CD4-positive, alpha-beta T cell treated with Interleukin-10 for 1 hour (primary cell): ENCODE data around the gene ITGA4.
A peak's percentile ranks its signal among the peaks of the same experiment; 100 is the strongest.
"Not testable (repeated sequence)": the region's sequence is repeated elsewhere in the genome, so short reads cannot be mapped to it uniquely, and the experiment has no call there.

Experiments
- DNase-seq: peaks from one replicate; pipeline ENCODE4 v3.0.0-alpha.2; 2020

Gene ITGA4

DNA sequence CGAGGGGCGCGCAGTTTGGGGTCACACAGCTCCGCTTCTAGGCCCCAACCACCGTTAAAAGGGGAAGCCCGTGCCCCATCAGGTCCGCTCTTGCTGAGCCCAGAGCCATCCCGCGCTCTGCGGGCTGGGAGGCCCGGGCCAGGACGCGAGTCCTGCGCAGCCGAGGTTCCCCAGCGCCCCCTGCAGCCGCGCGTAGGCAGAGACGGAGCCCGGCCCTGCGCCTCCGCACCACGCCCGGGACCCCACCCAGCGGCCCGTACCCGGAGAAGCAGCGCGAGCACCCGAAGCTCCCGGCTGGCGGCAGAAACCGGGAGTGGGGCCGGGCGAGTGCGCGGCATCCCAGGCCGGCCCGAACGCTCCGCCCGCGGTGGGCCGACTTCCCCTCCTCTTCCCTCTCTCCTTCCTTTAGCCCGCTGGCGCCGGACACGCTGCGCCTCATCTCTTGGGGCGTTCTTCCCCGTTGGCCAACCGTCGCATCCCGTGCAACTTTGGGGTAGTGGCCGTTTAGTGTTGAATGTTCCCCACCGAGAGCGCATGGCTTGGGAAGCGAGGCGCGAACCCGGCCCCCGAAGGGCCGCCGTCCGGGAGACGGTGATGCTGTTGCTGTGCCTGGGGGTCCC, at the start of gene ITGA4:
ITGA4 (plus strand) TSS at position 266 of the 620 bp plus-strand sequence; CDS start at position 535, 269 bp downstream.
- peak; percentile 88 for DNase-seq

DNA sequence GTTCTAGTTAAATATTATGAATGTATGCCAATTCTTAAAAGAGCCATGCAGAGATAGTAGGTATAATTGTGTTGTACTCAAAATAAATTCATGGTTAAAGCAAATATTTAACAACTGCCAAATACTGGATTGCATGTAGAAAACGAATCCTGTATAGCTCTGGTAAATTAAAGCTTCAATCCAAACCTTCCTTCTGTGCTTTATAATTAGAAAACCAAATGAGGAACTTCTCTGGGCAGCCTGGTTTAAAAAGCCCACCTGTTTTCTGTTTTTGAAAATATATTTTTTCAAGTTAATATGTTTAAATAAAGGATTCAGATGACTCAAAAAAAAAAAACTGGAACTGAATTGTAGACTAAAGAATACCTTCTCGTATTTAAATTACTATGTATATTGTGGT, 48.3 kb upstream of the ITGA4 start:
- no peak for DNase-seq

DNA sequence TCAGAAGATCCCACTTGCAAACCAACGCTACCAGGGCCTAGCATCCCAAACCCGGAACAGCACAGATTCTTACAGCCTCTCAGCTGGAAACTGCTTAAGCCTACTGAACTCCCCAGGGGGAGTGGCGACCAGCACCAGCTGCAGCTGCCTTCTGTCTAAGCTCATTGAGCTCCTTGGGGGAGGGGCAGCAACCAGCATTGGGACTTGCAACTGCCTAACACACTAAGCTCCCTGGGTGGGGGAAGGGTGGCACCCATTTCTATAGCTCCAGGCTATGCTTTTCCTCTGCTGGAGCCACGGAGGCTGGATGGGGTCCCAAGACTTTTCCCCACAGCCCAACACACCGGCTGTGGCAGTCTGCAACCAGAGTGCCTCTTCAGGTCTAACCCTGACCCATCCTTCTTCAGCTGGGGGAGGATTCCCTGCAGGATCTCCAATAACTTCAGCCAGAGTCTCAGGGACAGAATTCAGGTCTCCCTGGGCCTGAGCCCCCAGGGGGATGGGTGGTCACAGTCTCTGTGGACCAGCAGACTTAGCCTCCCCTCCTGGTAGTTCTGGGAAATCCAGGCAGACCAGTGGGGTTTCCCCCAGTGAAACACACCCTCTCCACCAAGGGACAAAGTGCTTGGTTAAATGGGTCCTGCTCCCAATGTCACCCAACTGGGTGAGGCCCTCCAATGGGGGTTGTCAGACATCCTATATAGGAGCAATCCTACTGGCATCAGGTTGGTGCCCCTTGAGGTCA, 45.9 kb upstream of the ITGA4 start:
- DNase-seq: no peak

DNA sequence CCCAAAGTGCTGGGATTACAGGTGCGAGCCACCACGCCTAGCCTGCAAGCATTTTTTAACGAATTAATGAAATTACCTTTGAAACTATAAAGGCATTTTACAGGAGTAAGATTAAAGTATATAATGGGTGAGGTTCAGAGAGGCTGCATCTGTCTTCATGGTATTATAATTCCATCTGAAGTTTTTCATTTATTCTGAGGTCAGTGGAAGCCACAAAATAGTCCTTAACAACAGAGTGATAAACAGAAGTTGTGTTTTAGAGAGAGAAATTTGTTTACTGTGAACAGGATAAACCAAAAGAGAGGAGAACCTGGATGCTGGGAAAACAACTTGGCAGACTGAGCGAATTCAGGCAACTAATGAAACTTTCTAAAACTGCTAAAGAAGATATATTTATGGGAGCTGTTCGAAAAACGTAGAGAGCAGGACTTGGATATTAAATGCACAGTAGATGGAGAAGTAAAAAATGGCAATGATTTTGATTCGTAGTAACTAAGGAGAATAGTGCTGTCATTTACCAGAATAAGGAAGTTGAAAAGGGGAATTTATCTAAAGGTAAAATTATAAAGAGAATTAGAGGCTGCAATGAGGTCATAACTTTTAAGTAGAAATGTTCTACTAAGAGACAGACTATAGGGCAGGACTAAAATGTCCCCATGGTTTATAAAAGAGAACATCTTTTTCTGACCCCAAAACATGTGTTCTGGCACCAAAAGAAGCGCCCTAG, 37.9 kb upstream of the ITGA4 start:
- DNase-seq: no peak

DNA sequence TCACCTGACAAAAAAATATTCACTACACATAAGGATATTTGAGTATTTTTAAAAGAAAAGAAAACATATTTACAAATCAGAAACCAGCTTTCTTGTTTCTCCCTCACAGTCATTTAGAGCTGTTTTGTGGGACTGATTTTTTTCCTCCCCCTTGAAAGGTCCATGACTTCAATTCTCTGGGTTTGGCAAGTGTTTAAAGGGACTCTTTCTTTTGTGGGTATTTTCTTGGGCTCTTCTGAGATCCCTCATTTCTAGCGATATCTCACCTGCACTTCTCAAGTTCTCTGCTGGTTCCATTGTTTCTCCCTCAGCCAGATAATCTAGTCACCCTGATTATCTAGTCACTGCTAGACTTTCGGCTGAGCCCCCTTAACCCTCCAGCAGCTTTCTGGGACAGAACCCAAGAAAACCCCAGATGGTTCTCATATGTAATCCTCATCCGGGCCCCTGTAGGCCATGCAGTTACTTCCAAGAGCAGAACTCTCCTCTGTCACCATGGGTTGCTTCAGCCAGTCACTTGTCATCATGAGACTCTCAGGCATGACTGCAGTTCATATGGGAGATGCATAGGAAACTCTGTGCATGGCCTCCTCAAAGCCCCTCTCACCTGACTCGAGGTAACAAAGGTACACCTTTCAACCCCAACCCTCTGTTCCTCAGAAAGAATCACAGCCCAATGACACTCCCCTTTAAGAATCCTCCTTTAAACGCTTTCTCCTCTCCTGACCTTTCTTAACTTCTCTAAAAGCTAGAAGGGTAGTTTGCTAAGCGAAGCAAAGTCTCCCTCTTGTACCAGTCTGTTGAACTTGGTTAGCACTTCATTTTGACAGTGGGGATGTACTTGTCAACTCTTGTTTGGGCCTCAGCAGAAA, 36.7 kb upstream of the ITGA4 start:
- no peak for DNase-seq

DNA sequence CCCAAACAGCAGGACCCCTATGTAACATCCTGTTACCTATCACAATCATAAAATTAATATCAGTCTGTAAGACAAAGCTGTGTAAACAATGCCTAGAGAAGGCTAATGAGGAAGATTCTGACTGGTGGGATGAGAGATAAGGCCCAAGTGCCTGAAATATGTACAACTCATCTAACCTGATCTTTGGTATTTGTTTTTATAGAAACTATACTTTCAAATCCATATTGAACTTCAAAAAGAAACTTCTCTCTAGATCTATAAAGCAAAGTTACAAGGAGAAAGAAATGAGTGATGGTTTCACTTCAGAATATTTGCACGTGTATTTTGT, 36.1 kb upstream of the ITGA4 start:
- DNase-seq: no peak

DNA sequence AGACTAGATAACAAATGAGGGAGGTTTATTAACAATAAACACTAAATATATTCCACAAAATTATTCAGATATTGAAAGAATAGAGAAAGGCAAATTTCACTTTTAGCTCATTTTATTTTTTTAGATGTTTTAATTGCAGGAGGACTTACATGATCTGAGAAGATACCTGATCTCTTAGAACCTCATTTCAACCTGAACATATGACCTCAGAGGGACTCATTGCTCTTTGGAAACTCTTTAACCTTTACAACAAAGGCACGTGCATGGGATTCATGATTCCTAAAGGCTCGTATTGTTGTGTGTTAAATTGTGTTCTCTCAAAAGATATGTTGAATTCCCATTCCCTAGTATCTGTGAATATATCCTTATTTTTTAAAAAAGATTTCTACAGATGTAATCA, 35.7 kb upstream of the ITGA4 start:
- DNase-seq: no peak

DNA sequence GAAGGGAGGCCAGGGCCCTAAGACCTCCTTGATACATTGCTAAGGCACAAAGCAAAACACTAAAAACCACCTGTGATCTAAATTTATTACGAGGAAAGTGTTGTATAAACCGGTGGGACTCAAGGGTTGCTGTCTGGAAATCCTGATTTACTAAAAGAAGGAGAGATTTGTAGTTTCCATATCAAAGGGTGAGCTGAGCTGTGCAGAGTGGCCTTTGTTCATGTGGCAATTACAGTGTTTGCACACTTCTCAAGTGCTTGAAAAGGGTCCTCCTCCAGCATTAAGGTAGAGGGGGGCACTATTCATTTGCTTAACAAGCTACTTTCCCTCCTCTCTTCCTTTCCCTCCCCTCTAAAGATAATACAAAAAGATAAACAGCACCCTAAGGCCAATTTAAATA, 30.5 kb upstream of the ITGA4 start:
- no peak for DNase-seq

DNA sequence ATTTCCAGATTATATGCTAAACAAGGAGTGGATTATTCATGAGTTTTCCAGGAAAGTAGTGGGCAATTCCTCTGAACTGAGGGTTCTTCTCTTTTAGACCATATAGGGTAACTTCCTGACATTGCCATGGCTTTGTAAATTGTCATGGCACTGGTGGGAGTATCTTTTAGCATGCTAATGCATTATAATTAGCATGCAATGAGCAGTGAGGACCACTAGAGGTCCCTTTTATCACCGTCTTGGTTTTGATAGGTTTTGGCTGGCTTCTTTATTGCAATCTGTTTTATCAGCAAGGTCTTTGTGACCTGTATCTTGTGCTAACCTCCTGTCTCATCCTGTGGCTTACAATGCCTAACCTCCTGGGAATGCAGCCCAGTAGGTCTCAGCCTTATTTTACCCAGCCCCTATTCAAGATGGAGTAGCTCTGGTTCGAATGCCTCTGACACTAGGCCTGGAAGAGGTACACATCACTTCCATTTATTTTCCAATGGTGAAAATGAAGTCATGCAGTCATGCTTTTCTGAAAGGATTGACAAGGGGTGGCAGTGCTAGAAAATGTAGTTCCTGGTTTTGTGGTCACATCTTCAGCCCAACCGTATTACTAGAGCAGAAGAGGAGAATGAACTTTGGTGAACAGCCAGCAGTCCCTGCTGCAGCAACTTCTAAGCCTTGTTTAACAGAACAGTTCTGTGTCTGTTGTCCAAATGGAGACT, 26.6 kb upstream of the ITGA4 start:
- peak; percentile 67 for DNase-seq

DNA sequence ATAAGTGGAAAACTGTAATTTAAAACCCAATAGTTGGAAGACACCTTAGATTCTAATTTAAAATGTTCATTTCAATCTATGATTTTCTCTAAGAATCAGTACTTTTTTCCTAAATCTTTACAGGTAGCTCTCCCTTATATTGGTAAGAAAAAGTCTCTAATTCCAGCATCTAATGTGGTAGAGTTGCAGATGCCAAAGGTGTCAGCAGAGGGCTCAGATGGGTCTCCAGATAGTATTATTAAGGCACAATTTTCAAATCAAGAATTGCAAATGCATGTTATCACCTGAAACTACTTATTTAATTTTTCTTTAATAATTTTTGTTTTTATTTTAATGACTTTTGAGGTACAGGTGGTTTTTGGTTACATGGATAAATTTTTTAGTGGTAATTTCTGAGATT, 25.5 kb upstream of the ITGA4 start:
- no peak for DNase-seq

DNA sequence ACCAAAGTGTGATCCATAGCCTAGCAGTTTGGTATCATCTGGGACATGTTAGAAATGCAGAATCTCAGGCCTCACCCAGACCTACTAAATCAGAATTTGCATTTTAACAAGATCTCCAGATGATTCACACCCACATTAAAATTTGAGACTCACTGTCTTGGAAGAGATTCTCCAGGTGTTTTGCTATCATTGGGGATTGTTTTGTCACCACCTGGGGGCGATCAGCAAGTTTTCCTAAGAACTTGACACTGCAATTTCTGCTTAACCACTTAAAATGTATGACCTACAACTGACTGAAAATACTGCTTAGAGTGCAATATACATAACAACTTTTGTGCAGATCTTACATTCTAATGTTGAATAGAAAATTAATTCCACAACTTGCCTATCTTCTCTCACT, 18.9 kb upstream of the ITGA4 start:
- DNase-seq: peak; percentile 52

DNA sequence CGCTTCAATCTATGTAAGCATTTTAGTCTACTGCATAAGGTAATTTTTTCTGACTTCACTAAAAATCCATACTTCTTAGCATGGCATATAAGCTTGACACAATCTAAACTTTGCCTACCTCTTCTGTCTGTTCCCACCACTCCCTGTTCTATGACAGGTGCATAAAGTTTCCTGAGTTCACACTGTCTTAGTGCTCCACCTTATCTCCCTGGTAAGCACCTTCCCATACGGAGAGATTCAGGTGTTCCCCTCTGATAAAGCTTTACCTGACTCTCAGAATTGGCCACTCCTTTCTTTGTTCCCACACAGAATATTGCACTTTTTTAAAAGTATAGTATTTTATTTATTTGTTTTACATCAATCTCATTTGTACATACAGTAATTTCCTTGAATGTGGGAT, 16.8 kb upstream of the ITGA4 start:
- no peak for DNase-seq

DNA sequence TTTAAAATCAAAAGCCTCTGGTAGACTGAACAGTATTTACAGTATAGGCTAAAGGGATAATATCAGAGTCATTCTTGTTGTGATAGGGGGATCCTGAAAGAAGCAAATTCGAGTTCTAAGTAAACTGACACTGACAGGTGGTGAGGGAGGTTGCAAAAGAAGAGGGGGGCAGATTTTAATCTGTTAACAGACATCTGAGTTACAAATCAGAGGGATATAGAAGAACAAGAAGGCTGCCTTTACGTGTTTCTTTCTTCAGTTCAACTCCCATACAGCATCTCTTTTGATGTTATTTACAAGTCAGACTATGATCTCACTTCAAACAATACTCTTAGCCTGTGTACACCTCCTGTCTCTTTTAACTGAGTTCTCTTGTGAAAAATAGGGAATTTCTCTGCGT, 16.3 kb upstream of the ITGA4 start:
- no peak for DNase-seq

DNA sequence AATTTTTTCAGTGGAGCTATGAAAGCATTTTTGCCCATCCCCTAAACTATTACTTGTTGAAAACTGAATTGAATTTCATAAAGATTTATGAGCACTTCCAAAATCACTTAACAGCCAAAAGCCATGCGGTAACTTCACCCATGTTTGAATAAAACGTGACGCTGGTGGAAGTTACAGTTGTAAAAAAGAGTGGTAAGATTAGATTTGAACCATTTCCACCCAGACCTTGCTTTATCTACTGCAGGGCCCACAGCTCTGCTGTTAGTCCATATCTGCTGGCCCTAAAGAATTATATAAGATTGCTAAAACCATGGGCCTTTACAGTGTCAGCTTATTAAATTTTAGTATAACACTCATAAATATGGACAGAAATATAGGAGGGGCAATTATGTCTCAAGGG, 15.5 kb upstream of the ITGA4 start:
- DNase-seq: no peak

DNA sequence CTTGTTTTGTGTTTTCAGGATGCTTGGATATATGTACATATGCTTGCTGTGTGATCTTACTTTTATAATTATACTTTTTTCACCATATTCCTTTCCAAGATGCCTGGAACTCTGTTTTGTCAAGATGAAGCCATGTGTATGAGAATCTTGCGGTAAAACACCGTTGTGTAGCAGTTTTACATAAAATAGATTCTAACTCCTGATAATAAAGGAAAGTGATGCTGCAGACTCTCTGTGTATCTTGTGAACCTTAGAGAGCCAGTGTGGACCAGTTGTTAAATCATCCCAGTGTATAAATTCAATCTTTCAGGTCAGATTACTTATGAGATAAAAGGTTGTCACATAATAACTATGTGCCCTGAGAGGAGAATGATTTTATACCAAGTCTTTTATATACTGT, 12.5 kb upstream of the ITGA4 start:
- DNase-seq: no peak

DNA sequence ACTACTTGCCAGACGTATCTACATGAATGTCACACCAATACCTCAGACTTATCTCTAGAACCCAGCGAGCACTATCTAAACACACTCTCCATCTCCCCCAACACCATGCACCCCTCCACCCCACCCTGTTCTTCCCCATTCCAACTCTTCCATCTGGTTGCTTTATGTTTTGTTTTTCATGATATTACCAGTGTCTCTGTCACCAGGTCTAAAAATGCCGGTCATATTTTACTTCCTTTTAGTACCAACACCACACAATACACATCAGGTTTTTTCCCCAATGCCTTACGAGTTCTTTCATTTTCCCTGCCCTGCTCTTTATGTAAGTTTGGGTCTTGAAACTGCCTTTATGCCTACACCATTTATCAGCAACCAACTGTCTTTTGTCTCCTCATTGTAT, 10.2 kb upstream of the ITGA4 start:
- no peak for DNase-seq

DNA sequence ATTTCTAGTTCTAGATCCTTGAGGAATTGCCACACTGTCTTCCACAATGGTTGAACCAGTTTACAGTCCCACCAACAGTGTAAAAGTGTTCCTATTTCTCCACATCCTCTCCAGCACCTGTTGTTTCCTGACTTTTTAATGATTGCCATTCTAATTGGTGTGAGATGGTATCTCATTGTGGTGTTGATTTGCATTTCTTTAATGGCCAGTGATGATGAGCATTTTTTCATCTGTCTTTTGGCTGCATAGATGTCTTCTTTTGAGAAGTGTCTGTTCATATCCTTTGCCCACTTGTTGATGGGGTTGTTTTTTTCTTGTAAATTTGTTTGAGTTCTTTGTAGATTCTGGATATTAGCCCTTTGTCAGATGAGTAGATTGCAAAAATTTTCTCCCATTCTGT, 7.9 kb upstream of the ITGA4 start:
- DNase-seq: not testable (repeated sequence)

DNA sequence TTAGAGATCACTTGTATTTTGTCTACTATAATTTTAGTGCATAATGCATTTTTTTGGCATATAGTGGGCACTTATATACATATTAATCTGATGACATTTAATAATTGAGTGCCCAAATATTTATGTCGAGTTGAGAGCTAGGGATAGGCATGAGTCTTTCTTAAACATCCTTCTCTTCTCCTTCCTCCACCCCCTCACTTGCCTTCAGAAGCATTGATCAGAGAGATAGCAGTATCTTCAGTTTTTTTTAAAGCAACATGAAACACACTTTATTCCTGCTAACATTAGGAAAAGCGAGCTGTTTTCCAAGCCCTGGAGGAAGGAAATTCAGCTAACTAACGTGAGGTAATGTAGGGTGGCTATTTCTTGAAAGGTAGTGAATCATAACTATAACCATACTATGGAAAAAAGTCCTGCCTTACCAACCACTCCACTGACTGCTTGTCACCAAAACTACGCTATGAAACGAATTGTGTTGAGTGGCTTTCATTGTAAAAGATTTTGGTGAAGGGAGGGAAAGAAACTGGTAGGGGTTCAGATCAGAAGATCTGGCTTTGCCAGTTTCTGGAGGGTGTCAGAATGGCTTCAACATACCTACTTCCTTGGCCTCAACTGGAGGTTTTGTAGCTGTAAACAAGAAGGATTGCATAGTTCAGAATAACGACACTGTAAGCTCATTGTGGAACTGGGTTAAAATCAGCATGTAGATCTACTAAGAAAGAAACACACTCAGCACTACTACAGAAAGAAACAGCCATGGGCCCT, 2.3 kb upstream of the ITGA4 start:
- DNase-seq: no peak

DNA sequence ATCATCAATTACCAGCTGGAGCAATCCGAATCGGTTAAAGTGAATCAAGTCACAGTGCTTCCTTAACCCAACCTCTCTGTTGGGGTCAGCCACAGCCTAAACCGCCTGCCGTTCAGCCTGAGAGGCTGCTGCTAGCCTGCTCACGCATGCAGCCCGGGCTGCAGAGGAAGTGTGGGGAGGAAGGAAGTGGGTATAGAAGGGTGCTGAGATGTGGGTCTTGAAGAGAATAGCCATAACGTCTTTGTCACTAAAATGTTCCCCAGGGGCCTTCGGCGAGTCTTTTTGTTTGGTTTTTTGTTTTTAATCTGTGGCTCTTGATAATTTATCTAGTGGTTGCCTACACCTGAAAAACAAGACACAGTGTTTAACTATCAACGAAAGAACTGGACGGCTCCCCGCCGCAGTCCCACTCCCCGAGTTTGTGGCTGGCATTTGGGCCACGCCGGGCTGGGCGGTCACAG, 496 bp upstream of the ITGA4 start:
- peak; percentile 86 for DNase-seq

DNA sequence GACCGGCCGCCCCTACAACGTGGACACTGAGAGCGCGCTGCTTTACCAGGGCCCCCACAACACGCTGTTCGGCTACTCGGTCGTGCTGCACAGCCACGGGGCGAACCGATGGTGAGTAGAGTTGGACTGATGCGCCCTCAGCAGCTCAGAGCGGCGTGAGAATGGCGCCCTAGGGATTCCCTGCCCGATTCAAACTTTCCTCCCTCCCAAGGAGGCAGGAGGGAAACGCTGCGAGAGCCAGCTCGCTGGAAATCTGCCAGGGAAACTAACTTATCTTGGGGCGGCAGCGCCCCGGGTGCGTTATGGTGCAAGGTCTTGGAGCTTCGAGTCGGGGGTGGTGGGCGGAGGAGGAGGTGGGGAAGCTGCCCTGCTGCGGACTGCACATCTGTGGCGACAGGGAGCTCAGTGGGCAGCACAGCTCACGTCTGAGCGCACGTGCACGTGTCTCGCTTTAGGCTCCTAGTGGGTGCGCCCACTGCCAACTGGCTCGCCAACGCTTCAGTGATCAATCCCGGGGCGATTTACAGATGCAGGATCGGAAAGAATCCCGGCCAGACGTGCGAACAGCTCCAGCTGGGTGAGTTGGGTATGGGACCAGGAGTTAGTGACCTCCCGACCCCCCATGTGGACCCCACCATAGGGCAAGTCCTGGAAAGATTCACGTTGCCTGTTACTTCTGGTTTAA, 697 bp downstream of the ITGA4 start:
- peak; percentile 58 for DNase-seq

DNA sequence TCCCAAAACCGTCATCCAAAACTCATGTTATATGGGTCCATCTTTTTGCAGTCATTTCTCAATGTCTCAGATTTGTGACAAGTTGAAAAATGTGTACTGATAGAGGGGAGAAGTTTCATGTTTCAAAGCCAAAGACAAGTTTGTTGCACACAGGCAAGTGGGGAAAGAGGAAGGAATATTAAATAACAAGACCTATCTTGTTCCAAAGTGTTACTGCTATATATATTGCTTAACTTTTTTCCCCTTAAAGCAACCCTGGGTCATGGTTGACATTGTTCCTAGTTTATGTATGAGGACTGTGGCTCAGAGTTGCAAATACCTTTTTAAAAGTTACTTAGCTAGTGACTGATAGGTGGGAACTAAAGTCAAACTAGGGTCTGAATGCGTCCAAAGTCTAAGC, 1.7 kb downstream of the ITGA4 start:
- DNase-seq: no peak
